Left forelimb (tissue), 1 donor: ENCODE data around the gene GARIN1A.
"Not testable (repeated sequence)": the region's sequence is repeated elsewhere in the genome, so short reads cannot be mapped to it uniquely, and the experiment has no call there.

Experiments used
- DNase-seq: peaks from one replicate; pipeline ENCODE4 v3.0.0-alpha.2; 2018; ENCODE audit warnings: low spot score

GARIN1A gene

GRCh38 chr7:128671992-128672391, at the start of gene GARIN1A:
TSS of gene GARIN1A (plus strand) at chr7:128672292. CDS start at chr7:128672398, 106 bp downstream.
- no peak for DNase-seq

DNA sequence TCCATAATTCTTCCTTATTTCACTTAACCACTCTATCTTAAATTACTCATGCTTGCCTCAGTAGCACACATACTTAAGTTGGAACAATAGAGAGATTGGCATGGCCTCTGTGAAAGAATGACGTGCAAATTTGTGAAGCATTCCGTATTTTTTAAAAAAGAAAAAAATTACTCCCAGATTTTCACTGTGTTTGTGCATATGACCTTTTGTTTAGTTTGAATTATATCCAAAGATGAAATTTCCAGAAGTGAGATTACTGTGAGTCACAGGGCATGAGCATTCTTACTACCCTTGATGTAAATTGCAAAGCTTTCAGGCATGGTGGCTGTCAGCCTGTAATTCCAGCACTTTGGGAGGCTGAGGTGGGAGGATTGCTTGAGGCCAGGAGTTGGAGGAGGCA, 45.0 kb upstream of the GARIN1A start:
- DNase-seq, result not testable (repeated sequence)

DNA sequence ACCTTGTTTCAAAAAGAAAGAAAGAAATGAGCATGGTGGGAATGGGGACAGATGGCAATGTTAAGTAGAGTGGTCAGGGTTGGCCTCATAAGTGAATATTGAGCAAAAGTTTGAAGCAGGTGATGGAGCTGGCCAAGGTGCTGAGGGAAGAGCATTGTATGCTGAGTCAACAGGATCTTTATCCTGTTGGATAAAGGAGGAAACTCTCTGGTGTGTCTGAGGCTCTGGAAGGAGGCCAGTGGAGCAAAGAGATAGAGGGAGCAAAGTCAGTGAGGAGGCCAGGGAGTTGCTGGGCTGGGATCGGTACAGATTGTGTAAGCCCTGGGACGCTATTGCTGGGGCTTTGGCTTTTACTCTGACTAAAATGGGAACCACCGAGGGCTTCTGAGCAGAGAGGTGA, 38.2 kb upstream of the GARIN1A start:
- not testable (repeated sequence) for DNase-seq

- not testable (repeated sequence) for DNase-seq
Measured at GRCh38 chr7:128645206-128645605, 26.9 kb upstream of the GARIN1A start.

DNA sequence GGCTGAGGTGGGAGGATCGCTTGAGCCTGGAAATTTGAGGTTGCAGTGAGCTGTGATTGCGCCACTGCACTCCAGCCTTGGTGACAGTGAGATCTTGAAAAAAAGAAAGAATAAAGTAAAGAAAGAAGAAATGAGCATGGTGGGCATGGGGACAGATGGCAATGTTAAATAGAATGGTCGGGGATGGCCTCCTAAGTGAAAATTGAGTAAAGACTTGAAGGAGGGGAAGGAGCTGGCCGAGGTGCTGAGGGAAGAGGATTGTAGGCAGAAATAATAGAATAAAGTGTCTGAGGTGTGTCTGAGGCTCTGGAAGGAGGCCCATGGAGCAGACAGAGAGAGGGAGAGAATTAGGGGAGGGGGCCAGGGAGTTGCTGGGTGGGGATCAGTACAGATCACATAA, 26.2 kb upstream of the GARIN1A start:
- DNase-seq, result not testable (repeated sequence)

DNA sequence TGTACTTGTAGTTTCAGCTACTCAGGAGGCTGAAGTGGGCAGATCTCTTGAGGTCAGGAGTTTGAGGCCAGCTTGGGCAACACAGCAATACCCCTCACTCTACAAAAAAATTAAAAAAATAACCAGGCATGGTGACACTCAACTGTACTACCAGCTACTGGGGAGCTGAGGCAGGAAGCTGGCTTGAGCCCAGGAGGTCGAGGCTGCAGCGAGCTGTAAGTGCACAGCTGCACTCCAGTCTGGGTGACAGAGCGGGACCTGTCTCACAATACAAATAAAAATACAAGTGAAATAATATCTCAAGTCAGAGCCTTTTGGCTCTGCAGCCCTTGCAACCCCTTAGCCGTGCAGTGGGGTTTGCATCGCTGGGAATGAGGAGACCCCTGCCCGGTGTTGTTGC, 25.2 kb upstream of the GARIN1A start:
- not testable (repeated sequence) for DNase-seq

GRCh38 chr7:128651096-128651495, 21.0 kb upstream of the GARIN1A start:
- DNase-seq, result not testable (repeated sequence)

GRCh38 chr7:128652606-128653005, 19.5 kb upstream of the GARIN1A start:
- not testable (repeated sequence) for DNase-seq

DNA sequence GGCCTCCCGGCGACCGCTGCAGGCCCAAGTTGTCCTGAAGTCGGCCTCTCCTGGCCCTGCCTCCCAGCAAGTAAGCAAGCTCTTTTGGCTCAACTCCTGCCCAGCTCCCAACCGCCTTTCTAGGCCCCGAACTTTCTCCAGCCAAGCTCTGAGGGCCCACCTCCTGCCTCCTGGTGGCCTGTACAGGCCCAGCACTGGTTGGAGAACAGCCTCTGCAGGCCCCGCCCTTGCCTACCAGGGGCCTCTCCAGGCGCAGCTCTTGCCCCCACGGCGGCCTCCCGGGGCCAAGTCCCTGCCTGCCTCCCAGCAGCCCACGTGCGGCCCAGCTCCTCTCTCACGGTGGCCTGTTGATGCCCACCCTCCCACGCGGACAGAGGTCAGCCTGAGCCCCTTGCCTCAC, 18.9 kb upstream of the GARIN1A start:
- DNase-seq, result not testable (repeated sequence)

GRCh38 chr7:128654080-128654479, 18.0 kb upstream of the GARIN1A start:
- DNase-seq, result not testable (repeated sequence)

DNA sequence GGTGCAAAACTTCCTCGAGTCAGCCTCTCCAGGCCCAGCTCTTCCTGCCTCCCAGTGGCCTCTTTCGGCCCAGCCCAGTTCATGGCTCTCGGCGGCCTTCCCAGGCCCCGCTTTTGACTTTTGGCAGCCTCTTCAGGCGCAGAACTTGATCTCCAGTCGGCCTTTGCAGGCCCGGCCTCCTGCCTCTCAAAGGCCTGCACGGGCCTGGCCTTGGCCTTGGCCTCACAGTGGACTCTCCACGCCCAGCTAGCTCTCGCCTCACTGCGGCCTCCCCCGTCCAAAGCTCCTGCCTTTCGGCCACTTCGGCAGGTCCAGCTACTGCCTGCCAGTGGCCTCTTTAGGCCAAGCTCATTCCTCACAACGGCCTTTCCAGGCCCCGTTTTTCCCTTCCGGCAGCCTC, 17.6 kb upstream of the GARIN1A start:
- not testable (repeated sequence) for DNase-seq

DNA sequence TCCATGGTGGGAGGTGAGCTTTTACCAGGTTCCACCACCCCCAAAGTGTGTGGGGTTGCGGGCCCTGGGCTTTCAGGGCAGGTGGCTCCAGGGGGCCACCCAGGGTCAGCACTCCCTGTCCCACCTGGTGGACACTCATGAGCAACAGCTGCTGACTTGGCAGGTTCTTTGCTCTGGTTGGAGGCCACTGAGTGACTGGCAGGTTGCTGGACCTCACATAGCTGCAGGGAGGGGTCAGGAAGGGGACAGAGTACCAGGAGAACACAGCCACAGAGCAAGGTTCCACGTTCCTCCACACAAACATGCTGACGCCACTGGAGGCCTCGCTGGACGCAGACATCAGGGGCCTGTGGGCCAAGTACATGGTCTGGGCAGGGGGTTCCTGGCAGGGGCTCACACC, 13.7 kb upstream of the GARIN1A start:
- DNase-seq, result not testable (repeated sequence)

- no peak for DNase-seq
Measured at GRCh38 chr7:128660596-128660995, 11.5 kb upstream of the GARIN1A start.

DNA sequence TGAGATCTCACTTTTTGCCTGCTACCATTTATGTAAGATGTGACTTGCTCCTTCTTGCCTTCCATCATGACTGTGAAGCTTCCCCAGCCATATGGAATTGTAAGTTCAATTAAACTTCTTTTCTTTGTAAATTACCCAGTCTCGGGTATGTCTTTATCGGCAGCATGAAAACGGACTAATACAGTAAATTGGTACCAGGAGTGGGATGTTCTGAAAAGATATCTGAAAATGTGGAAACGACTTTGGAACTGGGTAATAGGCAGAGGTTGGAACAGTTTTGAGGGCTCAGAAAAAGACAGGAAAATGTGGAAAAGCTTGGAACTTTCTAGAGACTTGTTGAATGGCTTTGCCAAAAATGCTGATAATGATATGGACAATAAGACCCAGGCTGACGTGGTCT, 10.6 kb upstream of the GARIN1A start:
- DNase-seq, result no peak

DNA sequence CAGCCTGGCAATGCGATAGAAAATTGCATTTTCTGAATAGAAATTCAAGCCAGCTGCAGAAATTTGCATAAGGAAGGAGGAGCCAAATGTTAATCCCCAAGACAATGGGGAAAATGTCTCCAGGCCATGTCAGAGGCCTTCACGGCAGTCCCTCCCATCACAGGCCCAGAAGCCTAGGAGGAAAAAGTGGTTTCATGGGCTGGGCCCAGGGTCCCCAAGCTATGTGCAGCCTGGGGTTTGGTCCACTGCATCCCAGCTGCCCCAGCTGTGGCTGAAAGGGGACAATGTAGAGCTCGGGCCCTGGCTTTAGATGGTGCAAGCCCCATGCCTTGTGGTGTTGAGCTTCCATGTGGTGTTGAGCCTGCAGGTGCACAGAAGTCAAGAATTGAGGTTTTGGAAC, 10.0 kb upstream of the GARIN1A start:
- no peak for DNase-seq

DNA sequence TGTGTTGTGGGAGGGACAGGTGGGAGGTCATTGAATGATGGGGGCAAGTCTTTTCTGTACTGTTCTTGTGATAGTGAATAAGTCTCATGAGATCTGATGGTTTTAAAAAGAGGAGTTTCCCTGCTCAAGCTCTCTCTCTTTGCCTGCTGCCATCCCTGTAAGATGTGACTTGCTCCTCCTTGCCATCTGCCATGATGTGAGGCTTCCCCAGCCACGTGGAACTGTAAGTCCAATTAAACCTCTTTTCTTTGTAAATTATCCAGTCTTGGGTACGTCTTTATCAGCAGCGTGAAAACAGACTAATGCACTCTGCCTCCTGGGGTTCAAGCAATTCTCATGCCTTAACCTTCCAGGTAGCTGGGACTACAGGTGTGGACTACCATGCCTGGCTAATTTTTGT, 8.9 kb upstream of the GARIN1A start:
- DNase-seq, result not testable (repeated sequence)

DNA sequence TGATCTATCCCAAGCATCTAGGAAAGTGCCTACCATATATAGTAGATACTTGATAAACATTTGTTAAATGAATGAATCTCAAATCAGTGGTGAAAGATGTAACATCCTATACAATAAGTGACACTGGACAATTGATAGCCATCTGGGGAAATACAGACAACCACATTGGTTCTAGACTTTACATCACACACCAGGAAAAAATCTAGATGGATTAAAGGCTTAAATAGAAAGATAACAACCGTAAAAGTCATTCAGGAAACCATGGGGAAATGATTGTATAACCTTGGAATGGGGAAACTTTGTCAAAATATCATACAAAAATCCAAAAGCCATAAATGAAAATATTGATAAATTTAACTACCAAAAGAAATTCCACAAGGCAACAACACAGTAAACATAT, 7.0 kb upstream of the GARIN1A start:
- no peak for DNase-seq

GRCh38 chr7:128666200-128666599, 5.9 kb upstream of the GARIN1A start:
- DNase-seq, result no peak

DNA sequence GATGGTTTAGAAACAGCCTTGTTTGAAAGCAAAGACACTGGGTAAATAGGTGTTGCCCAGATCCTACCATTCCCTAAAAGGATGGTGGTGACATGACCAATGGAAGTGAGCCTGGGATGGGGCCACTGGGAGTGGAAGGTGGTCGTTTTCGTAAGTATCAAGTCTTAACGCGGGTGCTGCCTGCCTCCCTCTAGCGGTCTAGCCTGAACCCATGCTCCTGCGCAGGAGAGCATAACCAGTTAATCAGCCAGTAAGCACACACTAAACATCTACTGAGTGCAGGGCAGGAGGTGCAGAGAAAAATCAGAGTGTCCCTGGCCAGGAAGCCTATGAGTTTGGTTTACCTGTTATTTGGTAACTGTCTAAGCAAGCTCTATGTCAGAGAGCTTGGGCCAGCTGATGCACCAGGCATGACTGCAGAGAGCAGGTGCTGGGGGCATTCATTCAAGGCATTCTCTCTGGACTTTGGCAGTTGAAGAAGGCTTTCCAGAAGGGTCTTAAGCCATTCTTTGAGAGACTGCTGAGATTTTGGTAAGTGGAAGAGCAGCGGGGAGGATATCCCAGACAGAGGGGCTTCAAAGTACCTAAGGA, 930 bp downstream of the GARIN1A start:
- no peak for DNase-seq

DNA sequence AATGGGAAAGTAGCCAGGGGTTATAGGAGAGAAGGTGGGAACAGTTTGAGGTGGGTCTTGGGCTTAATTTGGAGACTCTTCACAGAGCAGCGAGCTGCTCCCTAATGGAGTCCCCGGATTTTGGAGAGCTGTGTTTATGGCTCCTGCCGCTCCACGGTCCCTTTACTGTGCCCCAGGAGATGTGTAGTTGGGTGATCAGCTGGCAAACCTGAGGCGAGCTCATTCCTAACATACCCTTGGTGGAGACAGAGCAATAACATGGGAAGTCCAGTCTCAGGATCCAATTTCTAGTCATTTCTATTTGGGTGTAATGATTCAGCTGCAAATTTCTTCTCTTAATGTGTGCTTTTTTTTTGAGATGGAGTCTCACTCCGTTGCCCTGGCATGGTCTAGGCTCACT, 1.5 kb downstream of the GARIN1A start:
- no peak for DNase-seq

DNA sequence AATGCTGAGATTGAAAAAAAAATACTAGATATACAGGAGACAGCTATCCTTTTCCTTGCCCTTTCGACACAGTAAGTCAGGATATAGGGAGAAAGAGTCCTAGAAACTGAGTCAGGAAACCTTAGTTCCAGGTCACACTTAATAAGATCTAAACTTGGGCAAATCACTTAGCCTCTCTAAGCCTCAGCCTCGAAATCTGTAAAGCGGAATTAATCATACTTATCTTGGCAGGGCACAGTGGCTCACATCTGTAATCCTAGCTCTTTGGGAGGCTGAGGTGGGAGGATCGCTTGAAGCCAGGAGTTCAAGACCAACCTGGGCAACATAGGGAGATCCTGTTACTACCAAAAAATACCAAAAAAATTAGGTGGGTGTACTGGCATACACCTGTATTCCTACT, 4.6 kb downstream of the GARIN1A start:
- DNase-seq, result no peak

DNA sequence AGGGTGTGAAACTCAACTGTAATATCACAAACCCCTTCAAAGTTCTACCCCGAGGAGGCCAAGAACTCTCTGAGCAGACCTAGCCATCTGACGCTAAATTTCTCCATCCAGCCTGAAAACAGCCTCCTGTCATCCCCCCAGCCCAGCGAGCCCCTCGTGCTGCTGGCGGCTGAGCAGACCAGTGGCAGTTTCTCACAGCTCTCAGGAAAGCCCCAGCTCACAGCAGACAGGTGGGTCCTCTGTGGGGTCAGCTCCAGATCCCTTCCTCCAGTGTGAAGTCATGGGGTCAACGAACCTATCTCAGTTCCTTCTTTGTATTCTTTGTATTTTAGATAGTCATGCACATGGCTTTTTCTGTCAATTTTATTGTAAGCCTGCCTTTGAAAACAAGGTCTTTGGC, 7.8 kb downstream of the GARIN1A start:
- DNase-seq, result no peak

GRCh38 chr7:128681794-128682537, 9.9 kb downstream of the GARIN1A start:
- no peak for DNase-seq

DNA sequence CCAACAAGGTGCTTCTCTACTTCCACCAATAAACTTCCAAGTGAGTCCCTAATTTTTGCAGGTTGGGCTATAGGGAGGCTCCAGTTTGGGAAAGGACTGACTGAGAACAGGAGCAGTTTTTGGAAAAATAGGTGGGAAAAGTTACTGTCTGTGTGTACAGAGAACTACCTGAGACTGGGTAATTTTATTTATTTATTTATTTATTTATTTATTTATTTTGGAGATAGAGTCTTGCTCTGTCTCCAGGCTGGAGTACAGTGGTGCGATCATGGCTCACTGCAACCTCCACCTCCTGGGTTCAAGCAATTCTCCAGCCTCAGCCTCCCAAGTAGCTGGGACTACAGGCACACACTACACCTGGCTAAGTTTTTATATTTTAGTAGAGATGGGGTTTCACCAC, 11.2 kb downstream of the GARIN1A start:
- not testable (repeated sequence) for DNase-seq
